Forelimb muscle (tissue), 1 donor: ENCODE measurements around the gene SESN1. TPM values are rescaled to one million over a fixed set of nuclear protein-coding genes. Genes with fewer than 3 reads are reported as not detected.

ENCODE experiments used
- DNase-seq: peaks from one replicate; pipeline ENCODE4 v3.0.0-alpha.2; 2013; ENCODE audit warnings: low read depth
- polyA plus RNA-seq: library from polyadenylated mRNA; unstranded; fragments of 120-200 nt; gene quantifications from one replicate; pipeline ENCODE4 v1.2.1, GENCODE V29; 2013; ENCODE audit not compliant: insufficient read length

SESN1 gene
- polyA plus RNA-seq, 1 donor, result 49.9 TPM

DNA sequence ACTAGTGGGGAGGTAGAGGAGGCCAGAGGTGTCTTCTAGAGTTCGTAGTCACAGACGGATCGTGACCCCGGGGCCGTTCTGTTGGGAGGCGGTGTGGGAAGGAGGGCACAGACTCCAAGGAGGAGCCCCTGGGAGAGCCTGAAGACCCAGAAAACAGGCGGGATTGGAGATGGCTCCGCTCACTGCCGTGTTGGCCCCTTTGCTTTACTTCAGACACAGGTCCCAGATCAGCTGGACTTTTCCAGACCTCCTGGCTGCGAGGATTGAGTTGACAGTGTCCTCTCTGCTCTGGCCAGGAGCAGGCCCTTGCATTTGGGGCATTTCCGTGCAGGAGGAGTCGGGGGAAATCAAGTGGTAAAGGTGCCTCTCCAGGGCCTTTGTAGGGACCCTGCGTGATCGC is 133.6 kb downstream of the SESN1 start:
- no peak for DNase-seq

- no peak for DNase-seq
Measured at GRCh38 chr6:108960601-108961000, 134.0 kb downstream of the SESN1 start.

- DNase-seq, result no peak
Measured at GRCh38 chr6:108959972-108960582, 134.6 kb downstream of the SESN1 start.

DNA sequence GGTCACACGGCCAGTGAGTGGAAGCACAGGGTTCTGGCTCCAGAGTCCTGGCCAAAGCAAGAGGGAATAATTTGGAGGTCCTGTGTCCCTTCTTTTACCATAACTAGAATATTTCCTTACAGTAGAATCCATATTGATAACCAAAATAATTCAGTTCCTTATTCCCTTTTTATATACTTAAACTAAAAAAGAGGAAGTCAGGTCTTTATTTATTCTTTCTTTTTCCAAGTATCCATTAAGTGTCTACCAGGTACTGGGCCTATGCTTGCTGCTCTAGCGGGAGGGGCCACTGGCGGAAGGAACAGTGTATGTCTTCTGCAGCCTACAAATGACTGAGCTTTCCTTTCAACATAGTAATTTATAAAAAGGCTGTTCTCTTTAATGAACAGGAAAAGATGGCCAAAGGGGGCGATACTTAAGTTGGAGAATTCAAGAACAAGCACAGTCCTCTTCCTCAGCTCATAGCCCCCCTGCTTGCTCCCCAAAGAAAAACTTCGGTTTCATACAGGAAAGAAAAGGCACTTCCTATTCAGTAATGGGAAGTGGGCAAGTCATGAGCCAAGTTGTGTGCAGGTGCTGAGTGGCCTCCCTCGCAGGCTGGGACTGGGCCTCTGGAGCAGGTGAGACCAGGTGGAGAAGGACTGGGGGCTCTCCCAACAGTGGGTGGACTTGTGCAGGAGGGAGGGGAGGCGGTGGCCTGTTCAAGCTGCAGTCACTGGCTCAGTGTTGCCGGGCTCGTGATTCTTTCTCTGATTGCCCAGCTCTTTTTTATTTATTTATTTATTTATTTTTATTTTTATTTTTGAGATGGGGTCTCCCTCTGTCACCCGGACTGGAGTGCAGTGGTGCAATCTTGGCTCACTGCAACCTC is 135.5 kb downstream of the SESN1 start:
- no peak for DNase-seq

DNA sequence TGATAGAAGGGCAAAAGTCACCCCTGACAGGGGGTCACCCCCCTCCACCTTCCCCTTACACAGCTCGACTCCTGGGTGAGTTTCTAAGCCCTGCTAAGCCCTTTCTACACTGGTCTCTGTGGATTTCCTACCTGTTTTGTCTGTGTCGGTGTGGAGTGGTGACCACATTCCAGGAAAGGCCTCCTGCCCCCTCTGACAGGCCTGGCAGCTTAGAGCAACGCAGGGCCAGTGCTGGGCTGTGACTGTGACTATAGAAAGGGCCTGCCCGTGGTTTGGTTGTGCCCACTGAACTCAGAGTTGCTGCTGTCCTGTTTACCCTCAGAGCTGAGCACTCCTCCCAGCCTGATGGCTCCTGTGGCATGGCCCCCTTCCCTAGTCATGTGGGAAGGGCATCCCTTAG is 137.4 kb downstream of the SESN1 start:
- DNase-seq, result no peak

GRCh38 chr6:108955329-108955949 is 139.2 kb downstream of the SESN1 start:
- DNase-seq, result no peak

DNA sequence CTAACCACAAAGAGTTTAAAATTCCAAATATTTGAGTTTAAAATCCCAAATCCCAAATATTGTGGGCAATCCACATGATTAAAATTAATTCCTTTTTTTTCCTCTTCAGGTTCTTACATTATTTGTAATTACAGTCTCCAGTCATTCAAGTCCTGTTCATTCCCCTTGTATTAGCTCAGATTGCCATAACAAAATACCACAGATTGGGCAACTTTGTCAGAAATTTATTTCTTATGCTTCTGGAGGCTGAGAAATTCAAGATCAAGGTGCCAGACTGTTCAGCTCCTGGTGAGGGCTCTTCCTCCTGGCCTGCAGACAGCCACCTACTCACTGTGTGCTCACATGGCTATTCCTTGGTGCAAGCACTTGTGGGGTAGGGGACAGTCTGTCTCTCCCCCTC is 141.0 kb downstream of the SESN1 start:
- DNase-seq, result no peak

GRCh38 chr6:108952776-108953486 is 141.7 kb downstream of the SESN1 start:
- no peak for DNase-seq

DNA sequence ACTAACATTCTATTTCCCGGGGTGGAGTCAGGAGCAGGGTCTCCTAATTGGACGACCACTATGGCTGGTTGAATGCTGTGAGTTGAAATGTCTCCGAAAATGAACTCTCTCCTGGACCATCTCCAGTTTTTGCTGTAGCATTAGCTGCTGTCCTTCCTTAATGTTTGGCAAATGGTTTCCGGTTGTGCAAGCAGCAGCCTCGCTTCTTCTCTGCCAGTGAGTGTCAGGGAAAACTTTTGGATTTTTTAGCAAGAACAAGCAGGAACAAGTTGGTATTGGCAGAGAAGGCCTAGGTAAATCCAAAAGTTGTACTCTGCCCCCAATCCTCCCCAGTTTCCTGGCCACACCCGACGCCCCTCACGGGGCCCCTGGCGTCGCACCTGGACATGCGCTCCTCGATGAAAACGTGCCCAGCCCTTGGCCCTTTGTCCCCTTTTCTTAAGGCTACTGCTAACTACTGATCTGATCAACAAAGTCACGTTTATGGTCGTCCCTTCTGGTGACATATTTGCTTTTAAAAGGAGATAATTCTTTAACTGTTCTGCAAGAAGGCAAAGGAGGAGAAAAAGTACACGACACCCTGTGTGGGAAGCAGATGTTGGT is 143.2 kb downstream of the SESN1 start:
- no peak for DNase-seq

DNA sequence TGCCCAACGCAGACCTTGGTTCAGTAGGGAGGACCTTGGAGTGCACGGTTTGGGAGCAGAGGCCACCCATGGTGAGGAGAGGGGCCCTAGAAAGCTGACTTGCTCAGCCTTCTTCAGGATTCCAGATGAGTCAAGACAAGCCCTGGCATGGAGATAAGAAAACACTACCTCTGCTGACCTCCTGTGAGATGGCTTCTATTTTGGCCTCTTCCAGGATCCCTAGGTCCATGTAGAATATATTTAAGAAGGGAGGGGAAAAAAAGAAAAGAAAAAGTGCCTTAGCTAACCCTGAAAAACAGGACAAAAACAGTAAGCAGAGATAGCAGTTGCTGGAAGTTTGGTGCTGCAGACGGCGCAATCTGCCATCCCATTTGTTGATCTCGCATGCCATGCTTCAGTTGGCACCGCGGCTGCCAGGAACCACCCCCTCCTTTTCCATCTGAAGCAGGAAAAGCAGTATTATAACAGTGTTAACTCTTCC is 146.4 kb downstream of the SESN1 start:
- no peak for DNase-seq

DNA sequence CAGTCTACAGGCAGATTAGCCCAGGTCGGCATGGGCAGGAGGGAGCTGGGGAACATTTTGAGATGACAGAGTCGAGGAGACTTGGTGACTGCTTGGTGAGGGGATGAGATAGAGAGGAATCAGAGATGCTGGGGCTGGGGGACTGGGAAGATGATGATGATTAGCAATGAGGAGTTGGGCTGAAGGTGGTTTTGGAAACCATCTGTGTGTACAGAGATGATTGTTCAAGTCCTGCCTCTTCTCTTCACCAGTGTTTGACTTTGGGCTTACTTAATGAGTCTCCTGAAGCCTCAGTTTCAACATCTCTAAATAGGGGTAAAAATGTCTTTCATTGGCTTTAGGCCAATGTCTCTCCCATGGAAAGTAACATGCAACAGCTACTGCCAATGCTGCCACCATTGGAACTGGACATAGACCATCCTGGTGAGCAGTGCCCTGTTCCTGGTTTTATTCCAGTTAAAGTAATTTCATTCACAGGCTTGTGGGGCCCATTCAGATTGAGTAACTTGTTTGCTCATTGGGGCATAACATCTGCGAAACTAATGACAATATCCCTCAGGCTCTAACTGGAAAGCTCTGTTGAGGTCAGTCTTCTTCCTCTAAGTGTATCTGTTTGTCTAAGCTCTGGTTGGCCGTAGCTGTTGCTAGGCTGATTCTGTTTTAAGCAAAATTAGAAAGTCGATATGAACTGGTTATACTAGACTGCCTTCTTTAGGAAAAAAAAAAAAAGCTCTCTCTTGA is 147.4 kb downstream of the SESN1 start:
- no peak for DNase-seq

- no peak for DNase-seq
Measured at GRCh38 chr6:108946695-108947094, 148.0 kb downstream of the SESN1 start.

GRCh38 chr6:108945681-108946159 is 148.9 kb downstream of the SESN1 start:
- DNase-seq, result no peak

DNA sequence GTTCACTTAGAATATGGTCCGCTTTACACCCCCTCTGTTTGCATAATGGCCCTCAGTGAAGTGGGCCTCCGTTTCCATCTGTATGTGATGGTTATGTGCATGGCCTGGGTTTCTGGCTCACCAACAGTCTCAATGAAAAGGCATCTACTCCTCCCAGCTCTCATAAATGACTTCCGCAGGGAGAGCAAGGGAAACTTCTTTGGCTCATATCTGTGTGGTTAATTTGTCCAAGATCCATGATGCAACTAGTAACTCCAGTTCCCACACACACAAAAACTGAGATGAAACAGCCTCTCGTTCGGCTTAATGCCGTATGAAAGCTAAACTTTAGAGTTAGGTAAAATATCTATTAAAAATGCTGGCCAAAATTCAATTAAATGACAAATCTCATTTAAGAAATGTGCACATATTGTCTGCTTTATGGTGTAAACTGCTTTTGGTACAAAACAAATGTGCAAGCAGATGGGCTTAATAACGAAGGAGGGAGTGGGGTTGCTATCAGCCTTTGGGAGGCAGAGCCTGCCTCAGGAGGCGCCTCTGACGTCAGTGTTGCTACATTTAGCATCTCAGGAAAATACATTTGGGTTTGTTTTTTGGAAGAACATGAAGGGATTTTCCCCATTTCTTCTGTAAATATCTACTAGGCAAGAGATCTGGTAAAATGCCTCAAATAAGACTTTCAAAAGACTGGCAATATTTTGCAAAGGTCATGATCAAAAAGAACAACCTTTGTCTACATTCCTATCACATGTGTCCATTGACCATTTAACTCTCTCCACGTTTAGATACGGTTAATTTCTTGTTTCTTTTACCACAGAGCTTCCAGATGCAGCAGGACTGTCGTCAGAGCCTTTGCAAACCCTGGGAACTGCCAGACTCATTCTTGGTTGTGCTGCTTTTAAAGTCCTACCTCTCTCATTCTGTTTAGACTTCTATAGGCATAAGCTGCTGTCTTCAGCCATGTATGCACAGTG is 149.7 kb downstream of the SESN1 start:
- peak; percentile 83 for DNase-seq

- no peak for DNase-seq
Measured at GRCh38 chr6:108944071-108944470, 150.6 kb downstream of the SESN1 start.

GRCh38 chr6:108942556-108943492 is 151.8 kb downstream of the SESN1 start:
- no peak for DNase-seq

DNA sequence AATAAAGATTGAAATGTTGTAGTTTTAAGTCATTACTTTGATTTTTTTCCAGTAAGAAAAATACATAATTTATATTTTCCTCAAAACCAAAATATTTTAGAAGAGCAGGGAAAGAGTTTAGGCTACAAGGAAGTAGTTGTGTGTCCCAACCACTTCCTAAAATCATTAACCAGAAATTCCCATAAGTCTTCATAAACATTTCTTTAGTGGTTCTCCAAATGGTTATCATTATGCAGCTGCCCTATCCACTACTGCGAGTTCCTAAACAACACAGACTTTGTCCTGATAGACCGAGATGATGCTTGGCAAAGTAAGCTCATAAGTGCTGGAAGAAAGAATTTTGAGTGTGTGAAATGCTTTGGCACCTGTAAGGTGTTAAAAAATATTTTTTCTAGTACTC is 152.8 kb downstream of the SESN1 start:
- no peak for DNase-seq

GRCh38 chr6:108941281-108941680 is 153.4 kb downstream of the SESN1 start:
- DNase-seq, result no peak
